ENCODE results near the gene PRKCZ. TPM values are rescaled to one million over a fixed set of nuclear protein-coding genes. Genes with fewer than 3 reads are reported as not detected.

The PRKCZ gene
- total RNA-seq, 2 experiments from 2014 or later = 8.0 to 10.0 TPM

DNA sequence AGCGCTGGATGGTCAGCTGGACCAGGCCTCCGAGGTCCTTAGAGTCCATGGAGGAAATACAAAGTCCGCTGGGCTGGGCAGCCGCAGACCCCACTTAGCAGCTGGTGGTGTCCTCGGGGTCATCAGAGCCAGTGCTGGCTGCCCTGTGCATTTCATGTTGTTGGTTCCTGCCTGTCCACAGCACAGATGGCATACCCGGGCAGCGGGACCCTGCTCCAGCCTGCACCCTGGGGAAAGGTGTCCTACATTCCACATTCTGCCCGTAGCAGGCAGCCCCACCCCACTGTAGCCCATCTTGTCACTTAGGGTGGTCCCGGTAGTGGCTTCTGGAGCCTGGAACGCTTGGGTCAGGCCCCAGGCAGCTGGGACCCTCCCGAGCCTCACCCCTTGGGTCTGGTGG, 19.8 kb downstream of the PRKCZ start:
- no peaks in the 10 kb centered on the region for H3K9me2 ChIP-seq (ENCODE audit: insufficient read depth, low read length)
- H3K4me2 ChIP-seq (ENCODE audit: low read length) = no peak overlapping the region
- no peaks in the 10 kb centered on the region for H3K4me1 ChIP-seq (ENCODE audit: insufficient read depth, low read length, poor library complexity, severe bottlenecking)
- ChIA-PET POLR2A (no interaction called here), CTCF (ENCODE audit: unreplicated experiment) (no interaction called here)
- TF ChIP-seq, protein P1, sequence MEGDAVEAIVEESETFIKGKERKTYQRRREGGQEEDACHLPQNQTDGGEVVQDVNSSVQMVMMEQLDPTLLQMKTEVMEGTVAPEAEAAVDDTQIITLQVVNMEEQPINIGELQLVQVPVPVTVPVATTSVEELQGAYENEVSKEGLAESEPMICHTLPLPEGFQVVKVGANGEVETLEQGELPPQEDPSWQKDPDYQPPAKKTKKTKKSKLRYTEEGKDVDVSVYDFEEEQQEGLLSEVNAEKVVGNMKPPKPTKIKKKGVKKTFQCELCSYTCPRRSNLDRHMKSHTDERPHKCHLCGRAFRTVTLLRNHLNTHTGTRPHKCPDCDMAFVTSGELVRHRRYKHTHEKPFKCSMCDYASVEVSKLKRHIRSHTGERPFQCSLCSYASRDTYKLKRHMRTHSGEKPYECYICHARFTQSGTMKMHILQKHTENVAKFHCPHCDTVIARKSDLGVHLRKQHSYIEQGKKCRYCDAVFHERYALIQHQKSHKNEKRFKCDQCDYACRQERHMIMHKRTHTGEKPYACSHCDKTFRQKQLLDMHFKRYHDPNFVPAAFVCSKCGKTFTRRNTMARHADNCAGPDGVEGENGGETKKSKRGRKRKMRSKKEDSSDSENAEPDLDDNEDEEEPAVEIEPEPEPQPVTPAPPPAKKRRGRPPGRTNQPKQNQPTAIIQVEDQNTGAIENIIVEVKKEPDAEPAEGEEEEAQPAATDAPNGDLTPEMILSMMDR (conservative IDR thresholded peaks at IDR 0.05; ENCODE audit: low read length) = no peak
- TF ChIP-seq EZH2phosphoT487 (IDR thresholded peaks at IDR 0.05; ENCODE audit: borderline replicate concordance, low read depth, low read length) = no peak
- H4K20me1 ChIP-seq (ENCODE audit: insufficient read depth, low read length) = no peaks in the 10 kb centered on the region
- H3K36me3 ChIP-seq (ENCODE audit: insufficient read depth, low read length) = no peaks in the 10 kb centered on the region
- no peak overlapping the region for H3K27ac ChIP-seq (ENCODE audit: low read depth, low read length, poor library complexity, severe bottlenecking)
- H3K79me2 ChIP-seq (ENCODE audit: insufficient read depth, low read depth, low read length) = no peaks in the 10 kb centered on the region
- BruUV-seq (replicated peaks) = no TSS peak
- H2AFZ ChIP-seq (ENCODE audit: low read length) = no peak overlapping the region
- H3K9me3 ChIP-seq (ENCODE audit: low read length) = 0 out of 2 replicates have a peak, but pooled peaks cover 2% of the 10 kb centered on the region
- H3K4me3 ChIP-seq (ENCODE audit: low read depth, low read length, poor library complexity, severe bottlenecking) = no peak overlapping the region
- DNase-seq (ENCODE audit: low spot score) = no peak
- intact Hi-C loops (cut with micrococcal nuclease; ENCODE audit: unreplicated experiment) = no loop called here

- no peak overlapping the region for H3K4me2 ChIP-seq (ENCODE audit: low read length)
- H4K20me1 ChIP-seq (ENCODE audit: insufficient read depth, low read length) = no peaks in the 10 kb centered on the region
- no peaks in the 10 kb centered on the region for H3K36me3 ChIP-seq (ENCODE audit: insufficient read depth, low read length)
- H3K9me3 ChIP-seq (ENCODE audit: low read length) = no peaks in the 10 kb centered on the region
- H3K79me2 ChIP-seq (ENCODE audit: insufficient read depth, low read depth, low read length) = no peaks in the 10 kb centered on the region
- ChIA-PET POLR2A (interaction anchor here (0.6 kb wide), 1 partner anchor 692 kb away, joined by 3 read pairs; no protein-coding TSS in a partner anchor), CTCF (ENCODE audit: unreplicated experiment) (interaction anchor here (0.6 kb wide), 1 partner anchor 62 kb away, joined by 4 read pairs; no protein-coding TSS in a partner anchor)
- no peaks in the 10 kb centered on the region for H3K9me2 ChIP-seq (ENCODE audit: insufficient read depth, low read length)
- no peak for DNase-seq (ENCODE audit: low spot score)
- H3K27ac ChIP-seq (ENCODE audit: low read depth, low read length, poor library complexity, severe bottlenecking) = no peak overlapping the region
- BruUV-seq (replicated peaks) = no TSS peak
- no peak for TF ChIP-seq EZH2phosphoT487 (IDR thresholded peaks at IDR 0.05; ENCODE audit: borderline replicate concordance, low read depth, low read length)
- no peaks in the 10 kb centered on the region for H3K4me1 ChIP-seq (ENCODE audit: insufficient read depth, low read length, poor library complexity, severe bottlenecking)
- H3K4me3 ChIP-seq (ENCODE audit: low read depth, low read length, poor library complexity, severe bottlenecking) = no peak overlapping the region
- intact Hi-C loops (cut with micrococcal nuclease; ENCODE audit: unreplicated experiment) = no loop called here
- H2AFZ ChIP-seq (ENCODE audit: low read length) = no peak overlapping the region
Measured at GRCh38 chr1:2070800-2071530, 20.8 kb downstream of the PRKCZ start.

DNA sequence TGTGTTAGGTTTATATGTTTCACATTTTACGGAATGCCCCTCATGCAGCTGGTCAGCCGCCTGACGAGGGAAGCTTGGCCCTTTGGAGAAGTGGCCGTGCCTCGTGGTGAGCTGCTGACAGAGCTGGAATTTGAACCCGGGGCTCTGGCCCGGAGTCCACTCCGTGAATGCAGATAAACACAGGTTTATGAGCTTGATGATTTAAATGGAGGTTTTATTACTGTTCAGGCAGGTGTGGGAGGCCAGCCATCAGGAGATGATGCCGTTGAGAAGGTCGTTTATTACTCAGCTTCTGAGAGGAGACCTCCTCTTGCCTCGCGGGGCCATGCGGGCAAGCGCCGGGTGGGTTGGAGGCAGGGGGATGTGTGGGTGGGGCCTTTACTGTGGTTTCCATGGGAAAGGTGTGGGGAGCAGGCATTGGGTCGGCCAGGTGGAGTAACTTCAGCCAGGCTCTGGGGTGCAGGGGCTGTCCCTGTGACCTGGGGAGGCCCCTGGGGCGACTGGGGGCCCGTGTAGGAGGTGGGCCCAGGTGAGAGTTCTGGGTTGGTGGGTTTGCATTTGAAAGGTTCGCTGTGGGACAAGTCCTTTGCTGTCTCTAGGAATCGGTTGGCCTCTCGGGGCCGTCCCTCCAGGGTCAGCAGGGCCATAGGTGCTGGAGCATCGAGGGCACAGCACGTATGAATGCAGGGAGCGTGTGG, 22.0 kb downstream of the PRKCZ start:
- H3K27ac ChIP-seq (ENCODE audit: low read depth, low read length, poor library complexity, severe bottlenecking) = no peak overlapping the region
- H3K9me2 ChIP-seq (ENCODE audit: insufficient read depth, low read length) = no peaks in the 10 kb centered on the region
- ChIA-PET CTCF (ENCODE audit: unreplicated experiment) (no interaction called here), POLR2A (no interaction called here)
- H3K79me2 ChIP-seq (ENCODE audit: insufficient read depth, low read depth, low read length) = no peaks in the 10 kb centered on the region
- H3K4me3 ChIP-seq (ENCODE audit: low read depth, low read length, poor library complexity, severe bottlenecking) = no peak overlapping the region
- BruUV-seq (replicated peaks) = no TSS peak
- no peak overlapping the region for H2AFZ ChIP-seq (ENCODE audit: low read length)
- H3K9me3 ChIP-seq (ENCODE audit: low read length) = no peaks in the 10 kb centered on the region
- no peaks in the 10 kb centered on the region for H3K4me1 ChIP-seq (ENCODE audit: insufficient read depth, low read length, poor library complexity, severe bottlenecking)
- H3K36me3 ChIP-seq (ENCODE audit: insufficient read depth, low read length) = no peaks in the 10 kb centered on the region
- intact Hi-C loops (cut with micrococcal nuclease; ENCODE audit: unreplicated experiment) = no loop called here
- DNase-seq (ENCODE audit: low spot score) = no peak
- no peaks in the 10 kb centered on the region for H4K20me1 ChIP-seq (ENCODE audit: insufficient read depth, low read length)
- H3K4me2 ChIP-seq (ENCODE audit: low read length) = no peak overlapping the region
- no peak for TF ChIP-seq EZH2phosphoT487 (IDR thresholded peaks at IDR 0.05; ENCODE audit: borderline replicate concordance, low read depth, low read length)
- TF ChIP-seq, protein P1 (conservative IDR thresholded peaks at IDR 0.05; ENCODE audit: low read length) = no peak
